Esophagus squamous epithelium (tissue), 5 donors: Measurements from ENCODE around the gene SYT5. TPM values are rescaled to one million over a fixed set of nuclear protein-coding genes. Genes with fewer than 3 reads are reported as not detected.

ENCODE experiments used
- DNase-seq: peaks from one replicate; lab custom pipeline; 2025; lab: John Stamatoyannopoulos, UW
- H3K27ac ChIP-seq, 4 donors: fragments of 200-600 bp; sonication (generic); one replicate each; pipeline ENCODE4 v1.5.1; 2016 to 2019; ENCODE audit warnings: mild to moderate bottlenecking in 1 of 4
- H3K27me3 ChIP-seq, 4 donors: fragments of 200-600 bp; sonication (generic); 1 replicate in 3 of 4; 2 replicates in 1 of 4; pipeline versions ENCODE4 v1.5.1 to v1.6.0; 2017 to 2021; ENCODE audit warnings: antibody characterized with exemption in 1 of 4
- H3K36me3 ChIP-seq, 3 donors: fragments of 200-600 bp; sonication (generic); one replicate each; pipeline ENCODE4 v1.5.1; 2016 to 2019
- H3K4me1 ChIP-seq, 3 donors: fragments of 200-600 bp; sonication (generic); one replicate each; pipeline ENCODE4 v1.5.1; 2017 to 2019
- H3K4me3 ChIP-seq, 4 donors: fragments of 200-600 bp; sonication (generic); 1 replicate in 3 of 4; 2 replicates in 1 of 4; pipeline ENCODE4 v1.5.1; 2016 to 2019; ENCODE audit warnings: mild to moderate bottlenecking in 2 of 4, moderate library complexity in 1 of 4
- H3K9me3 ChIP-seq, 3 donors: fragments of 200-600 bp; sonication (generic); one replicate each; pipeline ENCODE4 v1.5.1; 2016 to 2019
- CTCF ChIP-seq, 6 experiments: fragments of 450-650 bp in 4 of 6; fragments of 200-600 bp in 2 of 6; sonication (generic) in 2 of 6; IDR thresholded peaks; one replicate each; pipeline ENCODE4 v1.5.1; 2016 to 2019; ENCODE audit warnings: antibody characterized with exemption in 6 of 6, mild to moderate bottlenecking in 4 of 6, moderate library complexity in 4 of 6
- POLR2A ChIP-seq, 4 donors: fragments of 450-650 bp; IDR thresholded peaks; one replicate each; pipeline ENCODE4 v1.6.1; 2017; ENCODE audit warnings: antibody characterized with exemption in 4 of 4, mild to moderate bottlenecking in 4 of 4, moderate library complexity in 3 of 4
- WGBS, 2 donors: methylation state at CpG; one replicate each; pipeline ENCODE4 v1.1.5; 2018; 5-methylcytosine and 5-hydroxymethylcytosine counted together
- intact Hi-C: fragments of 100-400 bp; cut with DNase I; formaldehyde crosslinking; loops from one replicate; pipeline ENCODE4 v1.15.0; 2022
- total RNA-seq, 4 donors: library from RNA; depleted of rRNA; stranded (reverse); fragments of >200 nt; gene quantifications; one replicate each; pipeline ENCODE4 v1.1.0, GENCODE V29; 2016
- donor health status: DM: yes; HTN: yes; CAD: no.

SYT5 gene
- total RNA-seq, 4 donors from 2014 or later, result 0.22 TPM; not detected in 3

GRCh38 chr19:55196803-55197202 lies 16.7 kb upstream of the SYT5 start:
- intact Hi-C loops, result no loop called here
- Histone ChIP-seq H3K27ac (no peak overlapping the region), H3K36me3 (no peaks in the 10 kb centered on the region), H3K27me3 (peaks cover 0 to 39% (median 0%) of the 10 kb centered on the region in 4 donors), H3K9me3 (no peaks in the 10 kb centered on the region), H3K4me3 (no peak overlapping the region), H3K4me1 (no peaks in the 10 kb centered on the region)
- WGBS, 2 donors, result 88 to 89% methylated on average over 9 to 10 of the region's 10 CpGs
- TF ChIP-seq CTCF (IDR thresholded peaks at IDR 0.05), result no peak
- TF ChIP-seq POLR2A (IDR thresholded peaks at IDR 0.05), result no peak
- no peak for DNase-seq

GRCh38 chr19:55193481-55193880 lies 13.4 kb upstream of the SYT5 start:
- Histone ChIP-seq H3K4me1 (peaks cover 0 to 16% (median 3%) of the 10 kb centered on the region in 3 donors), H3K27ac (no peak overlapping the region), H3K36me3 (no peaks in the 10 kb centered on the region), H3K27me3 (peaks cover 0 to 24% (median 0%) of the 10 kb centered on the region in 4 donors), H3K9me3 (no peaks in the 10 kb centered on the region), H3K4me3 (no peak overlapping the region)
- DNase-seq, result no peak
- intact Hi-C loops, result no loop called here
- no peak for TF ChIP-seq POLR2A (IDR thresholded peaks at IDR 0.05)
- TF ChIP-seq CTCF (IDR thresholded peaks at IDR 0.05), result no peak
- WGBS, 2 donors, result 83 to 84% methylated on average over 6 to 12 of the region's 12 CpGs

- TF ChIP-seq CTCF (IDR thresholded peaks at IDR 0.05), result no peak
- TF ChIP-seq POLR2A (IDR thresholded peaks at IDR 0.05), result peak in 1 of 4 donors; percentile 9
- Histone ChIP-seq H3K9me3 (no peaks in the 10 kb centered on the region), H3K4me1 (peaks cover 0 to 18% (median 3%) of the 10 kb centered on the region in 3 donors), H3K27ac (peak overlapping the region; percentile 73 to 88 (median 76)), H3K27me3 (peaks cover 0 to 42% (median 0%) of the 10 kb centered on the region in 4 donors), H3K4me3 (no peak overlapping the region), H3K36me3 (no peaks in the 10 kb centered on the region)
- no peak for DNase-seq
- WGBS, 2 donors, result 28 to 46% methylated on average over 11 to 14 of the region's 15 CpGs
- intact Hi-C loops, result no loop called here
Measured at GRCh38 chr19:55189403-55189835, 9.3 kb upstream of the SYT5 start.

GRCh38 chr19:55188625-55189024 lies 8.5 kb upstream of the SYT5 start:
- 33 to 39% methylated on average over 8 of the region's 8 CpGs for WGBS, 2 donors
- intact Hi-C loops, result no loop called here
- no peaks in the 10 kb centered on the region for H3K9me3 ChIP-seq
- H3K4me1 ChIP-seq, result peaks cover 0 to 18% (median 3%) of the 10 kb centered on the region in 3 donors
- H3K27me3 ChIP-seq, result peaks cover 0 to 49% (median 0%) of the 10 kb centered on the region in 4 donors
- peak overlapping the region; percentile 73 to 88 (median 76) for H3K27ac ChIP-seq
- TF ChIP-seq CTCF (IDR thresholded peaks at IDR 0.05) (no peak), POLR2A (IDR thresholded peaks at IDR 0.05) (no peak)
- DNase-seq, result no peak
- H3K36me3 ChIP-seq, result no peaks in the 10 kb centered on the region
- peak overlapping the region in 1 of 4 donors; percentile 7 for H3K4me3 ChIP-seq

GRCh38 chr19:55186080-55186479 lies 6.0 kb upstream of the SYT5 start:
- Histone ChIP-seq H3K4me3 (no peak overlapping the region), H3K27ac (no peak overlapping the region), H3K27me3 (peaks cover 0 to 56% (median 0%) of the 10 kb centered on the region in 4 donors), H3K9me3 (no peaks in the 10 kb centered on the region), H3K4me1 (peaks cover 0 to 18% (median 3%) of the 10 kb centered on the region in 3 donors), H3K36me3 (no peaks in the 10 kb centered on the region)
- intact Hi-C loops, result no loop called here
- TF ChIP-seq CTCF (IDR thresholded peaks at IDR 0.05) (no peak), POLR2A (IDR thresholded peaks at IDR 0.05) (no peak)
- DNase-seq, result no peak
- WGBS, 2 donors, result 53 to 86% methylated on average over 6 to 7 of the region's 12 CpGs
